H9 (cell line): ENCODE results near the gene RASGRP3. TPM values are rescaled to one million over a fixed set of nuclear protein-coding genes. Genes with fewer than 3 reads are reported as not detected.

Experiments
- DNase-seq: peaks from one replicate; pipeline ENCODE4 v3.0.0-alpha.2; 2017
- H2AFZ ChIP-seq: one replicate; pipeline ENCODE4 v1.6.1; 2013; ENCODE audit warnings: mild to moderate bottlenecking, low read length, control low read depth, moderate library complexity
- H2AK5ac ChIP-seq: 2 replicates; pipeline ENCODE4 v1.6.1; 2013; ENCODE audit warnings: low read length, control low read depth, mixed read lengths; ENCODE audit not compliant: insufficient read length
- H2BK120ac ChIP-seq: one replicate; pipeline ENCODE4 v1.6.1; 2013; ENCODE audit warnings: low read depth, mild to moderate bottlenecking, low read length, control low read depth, inconsistent platforms; ENCODE audit not compliant: poor library complexity, severe bottlenecking
- H2BK12ac ChIP-seq: 2 replicates; pipeline ENCODE4 v1.6.1; 2013; ENCODE audit warnings: low read length, control low read depth, mixed read lengths, low read depth; ENCODE audit not compliant: insufficient read length
- H2BK15ac ChIP-seq: 2 replicates; pipeline ENCODE4 v1.6.1; 2013; ENCODE audit warnings: low read depth, low read length, control low read depth
- H2BK20ac ChIP-seq: one replicate; pipeline ENCODE4 v1.6.1; 2013; ENCODE audit warnings: low read depth, mild to moderate bottlenecking, low read length, control low read depth, inconsistent platforms; ENCODE audit not compliant: poor library complexity, severe bottlenecking
- H2BK5ac ChIP-seq: 2 replicates; pipeline ENCODE4 v1.6.1; 2013; ENCODE audit warnings: low read length, control low read depth, mixed read lengths; ENCODE audit not compliant: insufficient read length
- H3K14ac ChIP-seq: 2 replicates; pipeline ENCODE4 v1.6.1; 2013; ENCODE audit warnings: low read length, control low read depth; ENCODE audit not compliant: insufficient read depth
- H3K18ac ChIP-seq: 2 replicates; pipeline ENCODE4 v1.6.1; 2013; ENCODE audit warnings: low read depth, mild to moderate bottlenecking, mixed read lengths, low read length, control low read depth; ENCODE audit not compliant: insufficient read length
- H3K23ac ChIP-seq: 2 replicates; pipeline ENCODE4 v1.6.1; 2013; ENCODE audit warnings: low read length, control low read depth, mixed read lengths, low read depth; ENCODE audit not compliant: insufficient read length
- H3K23me2 ChIP-seq: 2 replicates; pipeline ENCODE4 v1.6.1; 2013; ENCODE audit warnings: low read depth, mild to moderate bottlenecking, mixed read lengths, low read length, control low read depth; ENCODE audit not compliant: insufficient read length, poor library complexity, severe bottlenecking
- H3K27ac ChIP-seq: 2 replicates; pipeline ENCODE4 v1.5.1; 2013; ENCODE audit warnings: low read length, control low read depth, mixed read lengths, low read depth; ENCODE audit not compliant: insufficient read length
- H3K27me3 ChIP-seq: 2 replicates; pipeline ENCODE4 v1.6.1; 2013; ENCODE audit warnings: low read length, control low read depth, inconsistent platforms; ENCODE audit not compliant: insufficient read depth
- H3K4ac ChIP-seq: 2 replicates; pipeline ENCODE4 v1.6.1; 2013; ENCODE audit warnings: low read depth, mild to moderate bottlenecking, control low read depth, inconsistent platforms, low read length, moderate library complexity
- H3K4me1 ChIP-seq: 2 replicates; pipeline ENCODE4 v1.6.1; 2013; ENCODE audit warnings: low read length, control low read depth, inconsistent platforms; ENCODE audit not compliant: insufficient read depth
- H3K4me2 ChIP-seq: 2 replicates; pipeline ENCODE4 v1.6.1; 2013; ENCODE audit warnings: low read length, control low read depth, mixed read lengths; ENCODE audit not compliant: insufficient read length, insufficient read depth
- H3K56ac ChIP-seq: 2 replicates; pipeline ENCODE4 v1.6.1; 2013; ENCODE audit warnings: low read depth, mild to moderate bottlenecking, mixed read lengths, low read length, control low read depth; ENCODE audit not compliant: insufficient read length
- H3K79me1 ChIP-seq: 2 replicates; pipeline ENCODE4 v1.6.1; 2013; ENCODE audit warnings: low read depth, mild to moderate bottlenecking, moderate library complexity, low read length, control low read depth, inconsistent platforms; ENCODE audit not compliant: insufficient read depth, poor library complexity, severe bottlenecking
- H3K79me2 ChIP-seq: 2 replicates; pipeline ENCODE4 v1.6.1; 2013; ENCODE audit warnings: low read length, control low read depth, inconsistent platforms; ENCODE audit not compliant: insufficient read depth
- H3K9ac ChIP-seq: 2 replicates; pipeline ENCODE4 v1.6.1; 2013; ENCODE audit warnings: low read length, control low read depth, mixed read lengths; ENCODE audit not compliant: insufficient read length; ENCODE audit errors: extremely low read depth
- H3K9me3 ChIP-seq: one replicate; pipeline ENCODE4 v1.6.1; 2013; ENCODE audit warnings: low read depth, low read length, inconsistent platforms; ENCODE audit not compliant: control insufficient read depth
- H3T11ph ChIP-seq: one replicate; pipeline ENCODE4 v1.6.1; 2013; ENCODE audit warnings: mild to moderate bottlenecking, low read length, control low read depth, inconsistent platforms
- H4K20me1 ChIP-seq: one replicate; pipeline ENCODE4 v1.6.1; 2013; ENCODE audit not compliant: control insufficient read depth, insufficient read length, insufficient read depth
- H4K5ac ChIP-seq: 2 replicates; pipeline ENCODE4 v1.6.1; 2013; ENCODE audit warnings: low read depth, mild to moderate bottlenecking, mixed read lengths, low read length, control low read depth; ENCODE audit not compliant: insufficient read length
- H4K8ac ChIP-seq: replicated peaks from 2 replicates; pipeline ENCODE4 v1.6.1; 2013; ENCODE audit warnings: low read length, control low read depth, mixed read lengths, low read depth; ENCODE audit not compliant: insufficient read length
- H4K91ac ChIP-seq: 2 replicates; pipeline ENCODE4 v1.6.1; 2013; ENCODE audit warnings: low read depth, mild to moderate bottlenecking, moderate library complexity, mixed read lengths, low read length, control low read depth; ENCODE audit not compliant: insufficient read length
- H3K27ac Mint-ChIP-seq, 3 experiments: 2 replicates in 2 of 3; 3 replicates in 1 of 3; pipeline ENCODE4 v1.8.0; 2020 to 2021; ENCODE audit warnings: mixed read lengths in 3 of 3, mild to moderate bottlenecking in 1 of 3, moderate library complexity in 1 of 3
- H3K27me3 Mint-ChIP-seq: 2 replicates; pipeline ENCODE4 v1.8.0; 2021; ENCODE audit warnings: low read depth, mild to moderate bottlenecking, moderate library complexity, mixed read lengths
- H3K36me3 Mint-ChIP-seq, 3 experiments: 2 replicates in 2 of 3; 3 replicates in 1 of 3; pipeline ENCODE4 v1.8.0; 2020 to 2021; ENCODE audit warnings: low read depth in 3 of 3, mixed read lengths in 3 of 3; ENCODE audit not compliant: insufficient read depth in 1 of 3
- H3K4me1 Mint-ChIP-seq, 2 experiments: 2 replicates each; pipeline ENCODE4 v1.8.0; 2020; ENCODE audit warnings: mixed read lengths in 2 of 2
- H3K4me3 Mint-ChIP-seq, 2 experiments: 2 replicates in 1 of 2; 3 replicates in 1 of 2; pipeline ENCODE4 v1.8.0; 2020 to 2021; ENCODE audit warnings: mild to moderate bottlenecking in 2 of 2, mixed read lengths in 2 of 2, moderate library complexity in 1 of 2
- H3K9me3 Mint-ChIP-seq, 2 experiments: 2 replicates in 1 of 2; 3 replicates in 1 of 2; pipeline ENCODE4 v1.8.0; 2020; ENCODE audit warnings: mild to moderate bottlenecking in 2 of 2, mixed read lengths in 2 of 2, moderate library complexity in 1 of 2
- CTCF ChIP-seq: fragments of 200-600 bp; sonication (generic); conservative IDR thresholded peaks from 3 replicates; pipeline ENCODE4 v1.8.0; 2021; ENCODE audit warnings: antibody characterized with exemption, mild to moderate bottlenecking
- WGBS: extraction: QIAGEN DNeasy Blood & Tissue Kit; methylation state at CpG from one replicate; pipeline ENCODE4 v1.1.7; 2013; ENCODE audit warnings: missing lambda C conversion rate, low lambda C conversion rate, mixed read lengths; ENCODE audit not compliant: insufficient read length; ENCODE audit errors: extremely low coverage; 5-methylcytosine and 5-hydroxymethylcytosine counted together
- total RNA-seq: library from RNA; stranded (reverse); gene quantifications from 2 replicates; pipeline ENCODE4 v1.2.1, GENCODE V29; 2021

The RASGRP3 gene
- total RNA-seq, 1 experiment from 2014 or later, result not detected

GRCh38 chr2:33486544-33486943, 10.1 kb downstream of the RASGRP3 start:
- H3K9ac ChIP-seq, result no peak overlapping the region
- no peak overlapping the region for H2BK5ac ChIP-seq
- no peak overlapping the region for H4K8ac ChIP-seq
- no peaks in the 10 kb centered on the region for H3K23me2 ChIP-seq
- no peaks in the 10 kb centered on the region for H3K79me2 ChIP-seq
- H3K27ac ChIP-seq, result no peak overlapping the region
- H2BK20ac ChIP-seq, result no peak overlapping the region
- H3K4me1 ChIP-seq, result no peaks in the 10 kb centered on the region
- H2AK5ac ChIP-seq, result no peak overlapping the region
- no peak for TF ChIP-seq CTCF
- no peaks in the 10 kb centered on the region for H4K20me1 ChIP-seq
- Mint-ChIP-seq H3K4me3 (no peak overlapping the region), H3K4me1 (0 out of 4 replicates have a peak, but pooled peaks cover 0 to 3% of the 10 kb centered on the region in 2 experiments), H3K27ac (no peak overlapping the region), H3K9me3 (peaks cover 2 to 6% of the 10 kb centered on the region in 2 experiments), H3K36me3 (peaks cover 0 to 9% (median 7%) of the 10 kb centered on the region in 3 experiments; a peak in 2 of 7 replicates), H3K27me3 (no peaks in the 10 kb centered on the region)
- no peak overlapping the region for H3T11ph ChIP-seq
- H4K5ac ChIP-seq, result no peak overlapping the region
- no peak overlapping the region for H2BK120ac ChIP-seq
- no peaks in the 10 kb centered on the region for H3K9me3 ChIP-seq
- WGBS, result no CpG with 5 or more reads among the region's 3 CpGs
- H3K18ac ChIP-seq, result no peak overlapping the region
- H3K4ac ChIP-seq, result no peak overlapping the region
- H3K14ac ChIP-seq, result no peak overlapping the region
- DNase-seq, result no peak
- no peak overlapping the region for H3K23ac ChIP-seq
- no peak overlapping the region for H3K56ac ChIP-seq
- no peaks in the 10 kb centered on the region for H3K79me1 ChIP-seq
- H3K27me3 ChIP-seq, result no peaks in the 10 kb centered on the region
- H2BK12ac ChIP-seq, result no peak overlapping the region
- no peak overlapping the region for H3K4me2 ChIP-seq
- no peak overlapping the region for H2BK15ac ChIP-seq
- H2AFZ ChIP-seq, result no peak overlapping the region
- no peak overlapping the region for H4K91ac ChIP-seq
